ENCODE data around the gene FAM177B.

The FAM177B gene

DNA sequence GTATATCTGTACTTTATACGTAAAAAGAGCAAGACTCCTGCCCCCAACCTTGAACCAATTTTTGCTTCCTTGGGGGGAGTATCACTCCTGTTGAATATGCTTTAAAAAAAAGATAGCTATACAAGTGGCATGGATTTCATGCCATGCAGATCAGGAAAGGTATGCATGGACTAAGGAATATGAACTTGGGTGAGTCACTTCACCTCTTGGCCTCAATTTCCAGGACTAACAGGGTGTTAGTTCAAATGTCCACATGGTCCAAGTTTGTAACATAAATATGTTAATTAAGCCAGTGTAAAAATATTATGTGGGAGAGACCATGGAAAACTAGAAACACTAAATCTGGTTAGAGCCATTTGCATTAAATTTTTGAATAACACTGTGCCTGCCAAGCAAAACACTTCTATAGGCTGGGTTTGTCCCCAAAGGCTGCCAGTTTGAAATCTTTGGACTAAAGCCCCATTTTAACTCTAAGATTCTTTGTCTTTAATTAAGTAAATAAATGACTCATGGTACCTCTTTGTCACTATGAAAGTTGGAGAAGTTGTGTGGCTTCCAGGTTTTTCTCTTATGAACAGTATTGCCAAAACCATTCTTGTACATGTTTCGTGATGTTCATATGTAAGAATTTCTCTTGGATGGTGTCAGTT lies 33.1 kb downstream of the FAM177B start:
- Histone ChIP-seq H3K9me3 (ENCODE audit: severe bottlenecking) (no peaks in the 10 kb centered on the region), H3K36me3 (no peaks in the 10 kb centered on the region), H3K4me3 (ENCODE audit: low read depth, low read length) (no peak overlapping the region), H3K27me3 (ENCODE audit: insufficient read depth, low read depth, severe bottlenecking) (no peaks in the 10 kb centered on the region), H3K27ac (no peak overlapping the region)
- TF ChIP-seq, protein P1, sequence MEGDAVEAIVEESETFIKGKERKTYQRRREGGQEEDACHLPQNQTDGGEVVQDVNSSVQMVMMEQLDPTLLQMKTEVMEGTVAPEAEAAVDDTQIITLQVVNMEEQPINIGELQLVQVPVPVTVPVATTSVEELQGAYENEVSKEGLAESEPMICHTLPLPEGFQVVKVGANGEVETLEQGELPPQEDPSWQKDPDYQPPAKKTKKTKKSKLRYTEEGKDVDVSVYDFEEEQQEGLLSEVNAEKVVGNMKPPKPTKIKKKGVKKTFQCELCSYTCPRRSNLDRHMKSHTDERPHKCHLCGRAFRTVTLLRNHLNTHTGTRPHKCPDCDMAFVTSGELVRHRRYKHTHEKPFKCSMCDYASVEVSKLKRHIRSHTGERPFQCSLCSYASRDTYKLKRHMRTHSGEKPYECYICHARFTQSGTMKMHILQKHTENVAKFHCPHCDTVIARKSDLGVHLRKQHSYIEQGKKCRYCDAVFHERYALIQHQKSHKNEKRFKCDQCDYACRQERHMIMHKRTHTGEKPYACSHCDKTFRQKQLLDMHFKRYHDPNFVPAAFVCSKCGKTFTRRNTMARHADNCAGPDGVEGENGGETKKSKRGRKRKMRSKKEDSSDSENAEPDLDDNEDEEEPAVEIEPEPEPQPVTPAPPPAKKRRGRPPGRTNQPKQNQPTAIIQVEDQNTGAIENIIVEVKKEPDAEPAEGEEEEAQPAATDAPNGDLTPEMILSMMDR (IDR thresholded peaks at IDR 0.05; ENCODE audit: low read depth, low read length): no peak
- no peak for DNase-seq

DNA sequence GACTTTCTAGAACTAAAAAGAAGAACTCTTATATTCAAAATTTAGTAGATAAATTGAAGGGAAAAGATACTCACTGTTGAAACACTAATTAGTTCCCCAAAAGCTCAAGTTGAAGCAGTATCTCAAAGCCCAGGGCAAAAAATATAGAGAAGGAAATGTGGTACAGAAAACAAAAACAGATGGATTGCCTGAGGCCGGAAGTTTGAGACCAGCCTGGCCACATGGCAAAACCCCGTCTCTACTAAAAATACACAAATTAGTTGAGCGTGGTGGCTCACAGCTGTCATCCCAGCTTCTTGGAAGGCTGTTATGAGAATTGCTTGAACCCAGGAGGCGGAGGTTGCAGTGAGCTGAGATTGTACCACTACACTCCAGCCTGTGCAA lies 36.0 kb downstream of the FAM177B start:
- no peak overlapping the region for H3K27ac ChIP-seq

DNA sequence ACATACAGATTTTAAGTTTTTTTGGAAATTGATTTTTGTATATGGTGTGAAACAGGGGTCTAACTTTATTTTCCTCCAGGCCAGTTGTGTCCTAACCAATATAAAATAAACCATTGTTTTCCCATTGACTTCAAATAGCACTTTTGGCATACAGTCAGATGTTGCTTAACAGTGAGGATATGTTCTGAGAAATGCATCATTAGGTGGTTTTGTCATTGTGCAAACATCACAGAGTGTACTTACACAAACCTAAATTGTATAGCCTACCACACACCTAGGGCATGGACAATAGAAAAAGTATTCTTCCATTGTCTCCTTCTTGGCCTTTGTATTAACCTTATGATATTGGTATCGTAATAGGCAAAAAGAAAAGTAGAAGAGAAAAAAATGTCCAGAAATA lies 40.5 kb downstream of the FAM177B start:
- no peaks in the 10 kb centered on the region for H3K36me3 ChIP-seq
- TF ChIP-seq, protein P1 (IDR thresholded peaks at IDR 0.05; ENCODE audit: low read depth, low read length): no peak
- no peak for DNase-seq

More for the DNA sequence above, 36.0 kb downstream of the FAM177B start:
- Histone ChIP-seq H3K27me3 (ENCODE audit: insufficient read depth, low read depth, severe bottlenecking) (no peaks in the 10 kb centered on the region), H3K4me3 (ENCODE audit: low read depth, low read length) (no peak overlapping the region), H3K9me3 (ENCODE audit: severe bottlenecking) (no peaks in the 10 kb centered on the region), H3K36me3 (no peaks in the 10 kb centered on the region)
- TF ChIP-seq, protein P1 (IDR thresholded peaks at IDR 0.05; ENCODE audit: low read depth, low read length): no peak
- no peak for DNase-seq

DNA sequence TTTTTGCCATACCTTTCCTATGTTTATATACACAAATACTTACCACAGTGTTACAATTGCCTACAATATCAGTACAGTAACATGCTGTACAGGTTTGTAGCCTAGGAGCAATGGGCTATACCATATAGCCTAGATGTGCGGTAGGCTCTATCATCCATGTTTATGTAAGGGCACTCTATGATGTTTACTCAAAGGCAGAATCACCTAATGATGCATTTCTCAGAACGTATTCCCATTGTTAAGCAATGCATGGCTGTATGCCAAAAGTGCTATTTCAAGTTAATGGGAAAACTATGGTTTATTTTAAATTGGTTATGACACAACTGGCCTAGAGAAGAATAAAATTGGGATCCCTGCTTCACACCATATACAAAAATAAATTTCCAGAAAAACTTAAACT lies 41.0 kb downstream of the FAM177B start:
- H3K36me3 ChIP-seq: no peaks in the 10 kb centered on the region
- H3K9me3 ChIP-seq (ENCODE audit: severe bottlenecking): no peaks in the 10 kb centered on the region
- TF ChIP-seq, protein P1 (IDR thresholded peaks at IDR 0.05; ENCODE audit: low read depth, low read length): no peak
- no peak overlapping the region for H3K4me3 ChIP-seq (ENCODE audit: low read depth, low read length)
- H3K27ac ChIP-seq: no peak overlapping the region
- DNase-seq: no peak
- H3K27me3 ChIP-seq (ENCODE audit: insufficient read depth, low read depth, severe bottlenecking): no peaks in the 10 kb centered on the region

More for the DNA sequence above, 40.5 kb downstream of the FAM177B start:
- H3K4me3 ChIP-seq (ENCODE audit: low read depth, low read length): no peak overlapping the region
- H3K9me3 ChIP-seq (ENCODE audit: severe bottlenecking): no peaks in the 10 kb centered on the region
- no peak overlapping the region for H3K27ac ChIP-seq
- no peaks in the 10 kb centered on the region for H3K27me3 ChIP-seq (ENCODE audit: insufficient read depth, low read depth, severe bottlenecking)

DNA sequence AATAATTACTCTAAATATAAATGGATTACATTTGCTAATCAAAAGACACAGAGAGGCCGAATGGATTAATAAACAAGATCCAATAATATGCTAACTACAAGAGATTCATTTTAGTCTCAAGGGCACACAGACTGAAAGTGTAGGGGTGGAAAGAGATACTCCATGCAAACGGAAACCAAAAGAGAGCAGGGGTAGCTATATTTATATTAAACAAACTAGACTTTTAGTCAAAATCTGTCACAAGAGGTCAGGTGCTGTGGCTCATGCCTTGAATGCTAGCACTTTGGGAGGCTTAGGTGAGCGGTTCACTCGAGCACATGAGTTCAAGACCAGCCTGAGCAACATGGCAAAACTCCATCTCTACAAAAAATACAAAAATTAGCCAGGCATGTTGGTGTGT lies 44.2 kb downstream of the FAM177B start:
- TF ChIP-seq, protein P1 (IDR thresholded peaks at IDR 0.05; ENCODE audit: low read depth, low read length): no peak
- Histone ChIP-seq H3K4me3 (ENCODE audit: low read depth, low read length) (no peak overlapping the region), H3K27ac (no peak overlapping the region), H3K27me3 (ENCODE audit: insufficient read depth, low read depth, severe bottlenecking) (no peaks in the 10 kb centered on the region), H3K9me3 (ENCODE audit: severe bottlenecking) (no peaks in the 10 kb centered on the region), H3K36me3 (no peaks in the 10 kb centered on the region)
- no peak for DNase-seq

DNA sequence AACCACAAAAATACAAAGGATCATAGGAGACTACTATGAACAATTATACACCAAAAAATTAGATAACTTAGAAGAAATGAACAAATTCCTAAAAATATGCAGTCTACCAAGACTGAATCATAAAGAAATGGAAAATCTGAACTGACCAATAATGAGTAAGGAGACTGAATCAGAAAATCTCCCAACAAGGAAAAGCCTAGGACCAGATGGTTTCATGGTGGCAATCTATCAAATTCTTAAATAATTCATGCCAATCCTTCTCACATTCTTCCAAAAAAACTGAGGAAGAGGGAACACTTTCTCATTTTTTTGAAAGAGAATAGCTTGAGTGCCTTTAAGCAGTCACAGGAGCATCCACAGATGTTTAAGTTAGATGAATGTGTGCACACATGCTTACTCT lies 46.0 kb downstream of the FAM177B start:
- no peak for DNase-seq
- Histone ChIP-seq H3K4me3 (ENCODE audit: low read depth, low read length) (no peak overlapping the region), H3K9me3 (ENCODE audit: severe bottlenecking) (no peaks in the 10 kb centered on the region), H3K27me3 (ENCODE audit: insufficient read depth, low read depth, severe bottlenecking) (no peaks in the 10 kb centered on the region), H3K27ac (no peak overlapping the region), H3K36me3 (no peaks in the 10 kb centered on the region)
- TF ChIP-seq, protein P1 (IDR thresholded peaks at IDR 0.05; ENCODE audit: low read depth, low read length): no peak

Measured in WERI-Rb-1 (cell line).